ENCODE results near the gene ANKS3. TPM values are rescaled to one million over a fixed set of nuclear protein-coding genes. Genes with fewer than 3 reads are reported as not detected.

ANKS3 gene
- total RNA-seq, 1 donor from 2014 or later: 32.0 TPM

DNA sequence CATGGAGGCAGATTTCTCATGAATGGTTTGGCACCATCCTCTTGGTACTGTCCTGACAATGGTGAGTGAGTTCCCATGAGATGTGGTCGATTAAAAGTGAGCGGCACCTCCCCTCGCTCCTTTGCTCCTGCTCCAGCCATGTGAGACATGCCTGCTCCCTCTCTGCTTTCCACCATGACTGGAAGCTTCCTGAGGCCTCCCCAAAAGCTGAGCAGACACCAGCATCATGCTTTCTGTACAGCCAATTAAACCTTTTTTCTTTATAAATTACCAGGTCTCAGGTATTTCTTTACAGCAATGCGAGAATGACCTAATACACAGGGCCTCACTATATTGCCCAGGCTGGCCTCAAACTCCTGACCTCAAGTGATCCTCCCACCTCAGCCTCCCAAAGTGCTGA lies 20.8 kb upstream of the ANKS3 start:
- H3K27ac Mint-ChIP-seq (ENCODE audit: unreplicated experiment): no peak overlapping the region
- H3K4me3 Mint-ChIP-seq: no peak overlapping the region
- TF ChIP-seq, protein P1, sequence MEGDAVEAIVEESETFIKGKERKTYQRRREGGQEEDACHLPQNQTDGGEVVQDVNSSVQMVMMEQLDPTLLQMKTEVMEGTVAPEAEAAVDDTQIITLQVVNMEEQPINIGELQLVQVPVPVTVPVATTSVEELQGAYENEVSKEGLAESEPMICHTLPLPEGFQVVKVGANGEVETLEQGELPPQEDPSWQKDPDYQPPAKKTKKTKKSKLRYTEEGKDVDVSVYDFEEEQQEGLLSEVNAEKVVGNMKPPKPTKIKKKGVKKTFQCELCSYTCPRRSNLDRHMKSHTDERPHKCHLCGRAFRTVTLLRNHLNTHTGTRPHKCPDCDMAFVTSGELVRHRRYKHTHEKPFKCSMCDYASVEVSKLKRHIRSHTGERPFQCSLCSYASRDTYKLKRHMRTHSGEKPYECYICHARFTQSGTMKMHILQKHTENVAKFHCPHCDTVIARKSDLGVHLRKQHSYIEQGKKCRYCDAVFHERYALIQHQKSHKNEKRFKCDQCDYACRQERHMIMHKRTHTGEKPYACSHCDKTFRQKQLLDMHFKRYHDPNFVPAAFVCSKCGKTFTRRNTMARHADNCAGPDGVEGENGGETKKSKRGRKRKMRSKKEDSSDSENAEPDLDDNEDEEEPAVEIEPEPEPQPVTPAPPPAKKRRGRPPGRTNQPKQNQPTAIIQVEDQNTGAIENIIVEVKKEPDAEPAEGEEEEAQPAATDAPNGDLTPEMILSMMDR (conservative IDR thresholded peaks at IDR 0.05): no peak
- H3K4me1 Mint-ChIP-seq: no peaks in the 10 kb centered on the region
- H3K27me3 Mint-ChIP-seq (ENCODE audit: low read depth): no peaks in the 10 kb centered on the region
- H3K9me3 Mint-ChIP-seq: peaks cover 2% of the 10 kb centered on the region
- peaks cover 13% of the 10 kb centered on the region for H3K36me3 Mint-ChIP-seq (ENCODE audit: low read depth)
- no peak for DNase-seq (ENCODE audit: low read depth, low spot score)

DNA sequence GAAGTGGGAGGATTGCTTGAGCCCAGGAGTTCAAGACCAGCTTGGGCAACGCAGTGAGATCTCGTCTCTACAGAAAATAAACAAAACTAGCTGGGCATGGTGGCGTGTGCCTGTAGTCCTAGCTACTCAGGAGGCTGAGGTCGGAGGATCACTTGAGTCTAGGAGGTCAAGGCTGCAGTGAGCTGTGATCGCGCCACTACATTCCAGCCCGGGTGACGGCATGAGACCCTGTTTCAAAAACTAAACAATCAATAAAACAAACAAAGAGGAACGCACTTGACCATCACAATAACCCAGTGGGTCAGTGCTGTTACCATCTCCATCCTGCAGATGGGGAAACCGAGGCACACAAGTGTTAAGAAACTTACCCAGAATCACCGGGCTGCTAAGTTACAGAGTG lies 19.2 kb upstream of the ANKS3 start:
- H3K9me3 Mint-ChIP-seq: peaks cover 2% of the 10 kb centered on the region
- no peaks in the 10 kb centered on the region for H3K27me3 Mint-ChIP-seq (ENCODE audit: low read depth)
- no peak overlapping the region for H3K27ac Mint-ChIP-seq (ENCODE audit: unreplicated experiment)
- peaks cover 10% of the 10 kb centered on the region for H3K36me3 Mint-ChIP-seq (ENCODE audit: low read depth)
- no peak for DNase-seq (ENCODE audit: low read depth, low spot score)
- TF ChIP-seq, protein P1 (conservative IDR thresholded peaks at IDR 0.05): no peak
- H3K4me1 Mint-ChIP-seq: no peaks in the 10 kb centered on the region
- no peak overlapping the region for H3K4me3 Mint-ChIP-seq

DNA sequence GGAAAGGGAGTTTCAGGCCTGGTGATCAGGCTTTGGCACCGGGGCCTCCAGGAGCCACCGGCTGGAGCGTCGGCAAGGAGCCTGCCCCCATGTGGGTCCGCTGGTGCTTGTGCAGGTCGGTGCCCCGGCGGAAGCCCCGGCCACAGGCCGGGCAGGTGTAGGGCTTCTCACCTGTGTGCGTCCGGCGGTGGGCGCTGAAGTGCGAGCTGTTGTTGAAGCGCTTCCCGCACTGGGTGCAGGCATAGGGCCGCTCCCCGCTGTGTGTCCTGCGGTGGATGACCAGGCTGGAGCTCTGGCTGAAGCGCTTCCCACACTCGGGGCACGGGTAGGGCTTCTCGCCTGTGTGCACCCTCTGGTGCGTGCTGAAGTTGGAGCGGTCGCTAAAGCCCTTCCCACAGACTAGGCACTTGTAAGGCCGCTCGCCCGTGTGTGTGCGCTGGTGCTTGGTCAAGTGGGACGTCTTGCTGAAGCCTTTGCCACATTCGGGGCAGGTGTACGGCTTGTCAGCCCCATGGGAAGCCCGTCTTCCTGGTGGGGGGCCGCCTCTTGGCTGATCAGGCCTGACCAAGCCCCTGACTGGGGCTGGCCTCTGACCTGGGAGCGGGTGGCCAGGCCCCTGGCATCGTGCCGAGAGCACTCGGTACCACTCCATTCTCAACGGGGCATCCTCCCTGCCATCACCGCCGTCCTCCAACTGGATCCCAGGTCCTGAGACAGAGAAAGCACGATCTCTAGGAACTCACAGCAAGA lies 18.5 kb upstream of the ANKS3 start:
- H3K36me3 Mint-ChIP-seq (ENCODE audit: low read depth): peaks cover 10% of the 10 kb centered on the region
- H3K27ac Mint-ChIP-seq (ENCODE audit: unreplicated experiment): no peak overlapping the region
- no peaks in the 10 kb centered on the region for H3K4me1 Mint-ChIP-seq
- H3K27me3 Mint-ChIP-seq (ENCODE audit: low read depth): no peaks in the 10 kb centered on the region
- peaks cover 2% of the 10 kb centered on the region for H3K9me3 Mint-ChIP-seq
- H3K4me3 Mint-ChIP-seq: no peak overlapping the region
- TF ChIP-seq, protein P1 (conservative IDR thresholded peaks at IDR 0.05): no peak
- DNase-seq (ENCODE audit: low read depth, low spot score): no peak

DNA sequence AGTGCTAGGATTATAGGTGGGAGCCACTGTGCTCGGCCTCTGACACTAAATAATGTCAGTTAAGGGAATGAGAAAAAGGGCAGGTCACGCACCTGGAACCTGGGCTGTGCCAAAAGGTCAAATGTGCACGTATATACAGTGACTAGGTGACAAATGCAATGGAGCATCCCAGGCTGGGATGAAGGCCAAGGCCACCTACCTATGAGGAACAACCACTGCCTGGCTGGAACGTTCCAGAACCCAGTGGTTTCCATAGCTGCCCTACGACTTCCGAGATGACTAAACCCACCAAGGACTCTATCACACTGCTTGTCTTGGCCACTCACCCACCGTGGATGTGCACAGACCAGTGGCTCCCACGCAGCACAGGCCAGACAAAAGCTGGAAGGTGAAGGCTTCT lies 16.8 kb upstream of the ANKS3 start:
- Mint-ChIP-seq H3K4me3 (peak overlapping the region; percentile 12), H3K27me3 (ENCODE audit: low read depth) (no peaks in the 10 kb centered on the region), H3K9me3 (peaks cover 2% of the 10 kb centered on the region), H3K27ac (ENCODE audit: unreplicated experiment) (no peak overlapping the region), H3K4me1 (no peaks in the 10 kb centered on the region), H3K36me3 (ENCODE audit: low read depth) (peaks cover 9% of the 10 kb centered on the region)
- DNase-seq (ENCODE audit: low read depth, low spot score): no peak
- TF ChIP-seq, protein P1 (conservative IDR thresholded peaks at IDR 0.05): no peak

DNA sequence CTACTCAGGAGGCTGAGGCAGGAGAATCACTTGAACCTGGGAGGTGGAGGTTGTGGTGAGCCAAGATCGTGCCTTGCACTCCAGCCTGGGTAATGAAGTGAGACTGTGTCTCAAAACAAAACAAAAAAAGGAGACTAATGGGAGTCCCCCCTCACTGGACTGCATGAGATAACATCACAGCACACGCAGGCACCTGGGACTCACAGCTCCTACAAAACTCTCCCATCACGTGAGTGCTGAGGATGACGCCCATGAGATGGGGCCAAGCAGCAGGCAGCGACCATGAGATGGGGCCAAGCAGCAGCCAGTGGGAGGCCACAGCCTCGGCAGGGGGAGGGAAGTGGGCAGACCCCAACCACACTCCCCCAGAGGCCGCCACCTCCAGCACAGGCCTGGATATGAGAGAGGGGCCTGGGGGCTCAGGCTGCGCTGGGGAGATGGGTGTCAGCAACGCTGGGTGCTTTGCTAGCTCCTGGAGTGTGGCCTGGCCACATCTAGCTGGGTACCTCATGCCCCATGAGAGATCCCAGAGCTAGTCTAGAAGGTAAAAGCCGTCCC lies 15.7 kb upstream of the ANKS3 start:
- peaks cover 3% of the 10 kb centered on the region for H3K36me3 Mint-ChIP-seq (ENCODE audit: low read depth)
- no peak overlapping the region for H3K4me3 Mint-ChIP-seq
- H3K27me3 Mint-ChIP-seq (ENCODE audit: low read depth): no peaks in the 10 kb centered on the region
- no peaks in the 10 kb centered on the region for H3K9me3 Mint-ChIP-seq
- TF ChIP-seq, protein P1 (conservative IDR thresholded peaks at IDR 0.05): no peak
- DNase-seq (ENCODE audit: low read depth, low spot score): no peak
- H3K4me1 Mint-ChIP-seq: no peaks in the 10 kb centered on the region
- H3K27ac Mint-ChIP-seq (ENCODE audit: unreplicated experiment): no peak overlapping the region

All from neural crest cell (in vitro differentiated cells).